HEK293 (cell line): ENCODE results near the gene PDZRN3.

ENCODE experiments used
- CTCF ChIA-PET: fragments of 350-600 bp; formaldehyde crosslinking; extraction: SDS; loops from one replicate; lab custom pipeline; 2021; ENCODE audit warnings: antibody characterized with exemption; lab: Yijun Ruan, JAX
- POLR2A ChIA-PET: fragments of 300-600 bp; formaldehyde crosslinking; extraction: SDS; loops from one replicate; lab custom pipeline; 2020; ENCODE audit warnings: antibody characterized with exemption, inconsistent platforms; lab: Yijun Ruan, JAX
- H3K27ac ChIP-seq: fragments of 200-500 bp; sonication (Bioruptor generic); 2 replicates; pipeline ENCODE4 v1.5.1; 2014; ENCODE audit warnings: low read depth, low read length, control low read depth, inconsistent platforms; ENCODE audit errors: extremely low read depth
- H3K36me3 ChIP-seq, 2 experiments: fragments of 200-500 bp in 1 of 2; sonication (Bioruptor generic) in 1 of 2; 1 replicate in 1 of 2; 2 replicates in 1 of 2; pipeline ENCODE4 v1.5.1; 2014 to 2017; ENCODE audit warnings: inconsistent platforms in 2 of 2, low read length in 2 of 2; ENCODE audit not compliant: control insufficient read depth in 2 of 2, insufficient read depth in 1 of 2
- H3K4me1 ChIP-seq: fragments of 200-500 bp; sonication (Bioruptor generic); 2 replicates; pipeline ENCODE4 v1.5.1; 2014; ENCODE audit warnings: mild to moderate bottlenecking, low read length, inconsistent platforms; ENCODE audit not compliant: control insufficient read depth, insufficient read depth
- H3K4me3 ChIP-seq: 2 replicates; pipeline ENCODE4 v1.5.1; 2011; ENCODE audit warnings: low read depth, mild to moderate bottlenecking, control low read depth, low read length, moderate library complexity
- H3K9me3 ChIP-seq: fragments of 200-500 bp; sonication (Bioruptor generic); 2 replicates; pipeline ENCODE4 v1.5.1; 2014; ENCODE audit warnings: low read depth, low read length, inconsistent platforms; ENCODE audit not compliant: control insufficient read depth, insufficient read depth
- BCL11B ChIP-seq: fragments of 450-650 bp; formaldehyde crosslinking; IDR thresholded peaks from 2 replicates; pipeline ENCODE4 v1.5.1; 2016; ENCODE audit warnings: low read depth, missing biosample characterization, missing genetic modification characterization
- FEZF1 ChIP-seq: fragments of 450-650 bp; formaldehyde crosslinking; IDR thresholded peaks from 2 replicates; pipeline ENCODE4 v1.5.1; 2016; ENCODE audit warnings: missing biosample characterization, missing genetic modification characterization
- GLIS2 ChIP-seq: fragments of 450-650 bp; formaldehyde crosslinking; IDR thresholded peaks from 2 replicates; pipeline ENCODE4 v1.5.1; 2016; ENCODE audit warnings: missing biosample characterization, missing genetic modification characterization
- PBX3 ChIP-seq: sonication (generic); formaldehyde crosslinking; IDR thresholded peaks from 2 replicates; pipeline ENCODE4 v1.8.1; 2022; ENCODE audit warnings: mild to moderate bottlenecking, moderate library complexity, missing genetic modification reagents
- PRDM2 ChIP-seq: fragments of 450-650 bp; formaldehyde crosslinking; IDR thresholded peaks from 2 replicates; pipeline ENCODE4 v1.5.1; 2016; ENCODE audit warnings: missing biosample characterization, missing genetic modification characterization, borderline replicate concordance
- SP2 ChIP-seq: fragments of 450-650 bp; formaldehyde crosslinking; IDR thresholded peaks from 2 replicates; pipeline ENCODE4 v1.5.1; 2016; ENCODE audit warnings: missing biosample characterization, missing genetic modification characterization
- SP3 ChIP-seq: fragments of 450-650 bp; formaldehyde crosslinking; IDR thresholded peaks from 2 replicates; pipeline ENCODE4 v1.5.1; 2016; ENCODE audit warnings: missing biosample characterization, missing genetic modification characterization
- TRIM28 ChIP-seq: IDR thresholded peaks from 2 replicates; pipeline ENCODE4 v1.6.1; 2011; ENCODE audit warnings: low read length, control low read depth, borderline replicate concordance
- ZEB2 ChIP-seq: fragments of 450-650 bp; formaldehyde crosslinking; IDR thresholded peaks from 2 replicates; pipeline ENCODE4 v1.5.1; 2016; ENCODE audit warnings: missing biosample characterization, missing genetic modification characterization
- ZNF341 ChIP-seq: fragments of 450-650 bp; formaldehyde crosslinking; IDR thresholded peaks from 2 replicates; pipeline ENCODE4; 2016; ENCODE audit warnings: low read depth, missing biosample characterization, missing genetic modification characterization
- ZNF404 ChIP-seq: fragments of 450-650 bp; formaldehyde crosslinking; IDR thresholded peaks from 2 replicates; pipeline ENCODE4 v1.5.1; 2017; ENCODE audit warnings: missing biosample characterization, missing genetic modification characterization
- ZNF488 ChIP-seq: fragments of 450-650 bp; formaldehyde crosslinking; IDR thresholded peaks from 2 replicates; pipeline ENCODE4 v1.5.1; 2016; ENCODE audit warnings: missing biosample characterization, missing genetic modification characterization
- ZNF791 ChIP-seq: fragments of 450-650 bp; formaldehyde crosslinking; IDR thresholded peaks from 2 replicates; pipeline ENCODE4 v1.5.1; 2016; ENCODE audit warnings: missing biosample characterization, missing genetic modification characterization

PDZRN3 gene

GRCh38 chr3:73557986-73558726 lies 66.6 kb downstream of the PDZRN3 start (continued):
- TF ChIP-seq TRIM28 (peak; percentile 47; the same call in 1 of the 2 replicates), BCL11B (tag by site-specific recombination) (no peak), PRDM2 (tag by site-specific recombination) (no peak), FEZF1 (tag by site-specific recombination) (peak; percentile 39; the same call in 1 of the 2 replicates), SP3 (tag by site-specific recombination) (no peak), ZNF488 (tag by site-specific recombination) (no peak), ZNF791 (tag by site-specific recombination) (no peak)

GRCh38 chr3:73556520-73557372 lies 68.0 kb downstream of the PDZRN3 start:
- Histone ChIP-seq H3K4me3 (no peak overlapping the region), H3K36me3 (no peaks in the 10 kb centered on the region), H3K4me1 (peaks cover 10% of the 10 kb centered on the region), H3K27ac (no peak overlapping the region)
- ChIA-PET CTCF (no interaction called here), POLR2A (no interaction called here)
- TF ChIP-seq SP2 (tag by site-specific recombination) (no peak), ZNF341 (tag by site-specific recombination) (peak; percentile 64; the same call in 1 of the 2 replicates), ZNF404 (tag by site-specific recombination) (no peak), ZEB2 (no peak)
- TF ChIP-seq, all 188 proteins: peak for 1
- H3K9me3 ChIP-seq = no peaks in the 10 kb centered on the region

GRCh38 chr3:73555076-73555475 lies 69.7 kb downstream of the PDZRN3 start:
- TF ChIP-seq PBX3 (CRISPR knock-in tag) = no peak
- no peak for TF ChIP-seq GLIS2 (tag by site-specific recombination)
- ChIA-PET CTCF (interaction anchor here (0.7 kb wide), 1 partner anchor 811 kb away, joined by 3 read pairs; no protein-coding TSS in a partner anchor), POLR2A (no interaction called here)
- H3K4me1 ChIP-seq = peaks cover 10% of the 10 kb centered on the region
- H3K4me3 ChIP-seq = no peak overlapping the region
- no peaks in the 10 kb centered on the region for H3K36me3 ChIP-seq
- H3K9me3 ChIP-seq = no peaks in the 10 kb centered on the region
- H3K27ac ChIP-seq = no peak overlapping the region
